Cardiac muscle cell (in vitro differentiated cells and primary cell): ENCODE results near the gene TENT5C. TPM values are rescaled to one million over a fixed set of nuclear protein-coding genes. Genes with fewer than 3 reads are reported as not detected.

Experiments
- DNase-seq, 2 donors: peaks; one replicate each; pipeline versions ENCODE4 v3.0.0 to v3.0.0-alpha.2; 2010 to 2017; ENCODE audit warnings: low read depth in 1 of 2, low spot score in 1 of 2
- H3K27ac ChIP-seq: fragments of 200-600 bp; sonication (generic); 2 replicates; pipeline ENCODE4 v1.5.1; 2016
- H3K27me3 ChIP-seq: fragments of 200-600 bp; sonication (generic); 2 replicates; pipeline ENCODE4 v1.6.0; 2016; ENCODE audit warnings: control low read depth
- H3K36me3 ChIP-seq: fragments of 200-600 bp; sonication (generic); 2 replicates; pipeline ENCODE4 v1.5.1; 2016; ENCODE audit warnings: control low read depth
- H3K4me1 ChIP-seq: fragments of 200-600 bp; sonication (generic); 2 replicates; pipeline ENCODE4 v1.8.1; 2017; ENCODE audit warnings: low read depth, mild to moderate bottlenecking, mixed run types
- H3K4me3 ChIP-seq: fragments of 200-600 bp; sonication (generic); 2 replicates; pipeline ENCODE4 v1.5.1; 2016; ENCODE audit warnings: mild to moderate bottlenecking
- H3K9me3 ChIP-seq: fragments of 200-600 bp; sonication (generic); 2 replicates; pipeline ENCODE4 v1.5.1; 2017; ENCODE audit warnings: low read depth, mild to moderate bottlenecking, control low read depth
- CTCF ChIP-seq: IDR thresholded peaks from 2 replicates; pipeline ENCODE4 v1.5.1; 2012; ENCODE audit warnings: low read depth, mild to moderate bottlenecking, low read length
- polyA plus RNA-seq: library from polyadenylated mRNA; unstranded; fragments of >200 nt; fragmentation: Nextera tagmentation; extraction: Ambion mirVana; gene quantifications from 2 replicates; pipeline ENCODE4 v1.2.1, GENCODE V29; 2016
- total RNA-seq: library from RNA; depleted of rRNA; stranded (reverse); fragments of >200 nt; gene quantifications from 2 replicates; pipeline ENCODE4 v1.2.3, GENCODE V29; 2016

The TENT5C gene
- total and polyA plus RNA-seq, 2 experiments from 2014 or later = 0.63 to 1.1 TPM

DNA sequence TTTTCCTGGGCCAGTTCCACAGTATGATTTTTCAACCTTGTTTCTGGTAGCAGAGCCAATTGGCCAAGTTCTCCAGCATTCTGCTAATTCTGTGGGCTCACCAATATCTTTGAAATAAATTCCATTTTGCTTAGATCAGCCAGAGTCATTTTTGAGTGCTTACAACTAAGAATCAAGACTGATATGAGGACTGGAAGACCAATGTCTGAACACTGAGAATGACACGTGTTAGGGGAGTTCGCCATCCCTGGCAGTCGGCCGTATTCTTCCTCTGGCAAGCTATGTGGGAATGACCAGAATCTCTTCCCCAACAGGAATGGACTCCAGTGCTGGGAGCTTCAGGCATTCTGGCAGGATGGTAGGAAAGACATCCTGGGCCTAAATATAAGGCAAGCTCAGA is 4.9 kb upstream of the TENT5C start:
- Histone ChIP-seq H3K27ac (no peak overlapping the region), H3K9me3 (no peaks in the 10 kb centered on the region), H3K27me3 (peaks cover 26% of the 10 kb centered on the region), H3K36me3 (no peaks in the 10 kb centered on the region), H3K4me3 (no peak overlapping the region), H3K4me1 (no peaks in the 10 kb centered on the region)
- peak in 1 of 2 donors; percentile 93 for DNase-seq
- TF ChIP-seq CTCF = no peak

- H3K9me3 ChIP-seq = no peaks in the 10 kb centered on the region
- no peak for TF ChIP-seq CTCF
- H3K27ac ChIP-seq = no peak overlapping the region
- no peaks in the 10 kb centered on the region for H3K4me1 ChIP-seq
- no peak for DNase-seq
- peaks cover 37% of the 10 kb centered on the region for H3K27me3 ChIP-seq
- no peaks in the 10 kb centered on the region for H3K36me3 ChIP-seq
- H3K4me3 ChIP-seq = no peak overlapping the region
These were observed 3.0 kb upstream of the TENT5C start for GRCh38 chr1:117602862-117603261.

DNA sequence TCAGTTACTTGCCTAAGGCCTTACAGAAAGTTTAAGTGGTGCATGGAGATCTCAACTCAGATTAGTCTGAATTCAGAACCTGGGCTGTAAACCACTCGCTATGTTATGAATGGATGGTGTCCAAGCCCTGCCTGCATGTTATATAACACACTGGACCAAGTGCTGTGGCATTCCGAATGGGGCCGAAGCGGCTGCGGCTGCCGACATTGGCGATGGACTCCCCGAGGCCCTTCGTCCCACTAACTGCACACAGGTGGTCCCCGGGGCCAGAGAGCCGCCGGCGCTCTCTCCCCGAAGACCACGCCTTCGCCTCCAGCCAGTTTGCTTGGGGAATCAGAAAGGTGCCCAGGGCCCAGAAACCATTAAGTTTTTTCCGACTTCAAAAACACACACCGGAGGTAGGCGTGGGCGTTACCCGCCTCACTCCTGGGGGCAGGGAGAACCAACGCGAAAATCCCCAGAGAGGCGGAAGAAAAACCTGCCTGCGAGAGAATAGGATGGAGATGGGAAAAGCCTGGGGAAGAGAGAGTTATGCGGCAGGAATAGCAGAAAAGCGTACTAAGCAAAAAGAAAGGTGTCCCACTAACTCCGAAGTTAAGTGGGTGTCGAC is 579 bp upstream of the TENT5C start:
- H3K36me3 ChIP-seq = no peaks in the 10 kb centered on the region
- H3K9me3 ChIP-seq = no peaks in the 10 kb centered on the region
- TF ChIP-seq CTCF = no peak
- H3K4me3 ChIP-seq = peak overlapping the region; percentile 71
- H3K27ac ChIP-seq = no peak overlapping the region
- peaks cover 41% of the 10 kb centered on the region for H3K27me3 ChIP-seq
- no peaks in the 10 kb centered on the region for H3K4me1 ChIP-seq
- peak; percentile 27 to 51 for DNase-seq

GRCh38 chr1:117606649-117607430 is 992 bp downstream of the TENT5C start:
- peak; percentile 29 to 56 for DNase-seq
- no peaks in the 10 kb centered on the region for H3K4me1 ChIP-seq
- no peak for TF ChIP-seq CTCF
- no peak overlapping the region for H3K27ac ChIP-seq
- H3K9me3 ChIP-seq = no peaks in the 10 kb centered on the region
- peaks cover 34% of the 10 kb centered on the region for H3K27me3 ChIP-seq
- H3K36me3 ChIP-seq = no peaks in the 10 kb centered on the region
- peak overlapping the region; percentile 71 for H3K4me3 ChIP-seq

DNA sequence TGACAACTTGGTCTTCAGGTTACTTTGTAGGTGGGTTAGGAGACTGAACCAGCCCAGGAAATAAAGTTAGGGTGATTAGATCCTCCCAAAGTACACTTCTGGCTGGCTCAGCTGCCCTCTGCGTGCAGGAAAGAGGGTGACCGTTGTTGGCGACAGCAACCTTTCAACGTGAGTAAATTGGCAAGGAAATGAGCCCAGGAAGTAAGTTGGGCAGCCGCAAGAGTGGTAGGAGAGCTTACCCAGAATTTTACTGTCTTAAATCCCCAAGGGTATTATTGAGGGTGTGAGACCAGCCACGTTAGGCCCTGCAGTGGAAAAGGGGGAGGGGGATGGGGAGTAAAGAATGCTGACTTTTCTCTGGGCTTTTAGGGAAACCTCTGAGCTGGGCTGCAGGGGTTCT is 1.6 kb downstream of the TENT5C start:
- Histone ChIP-seq H3K36me3 (no peaks in the 10 kb centered on the region), H3K9me3 (no peaks in the 10 kb centered on the region), H3K4me3 (no peak overlapping the region), H3K27me3 (peaks cover 32% of the 10 kb centered on the region), H3K4me1 (peaks cover 5% of the 10 kb centered on the region), H3K27ac (no peak overlapping the region)
- no peak for DNase-seq
- no peak for TF ChIP-seq CTCF
